NCI-H2029 treated with DMSO at 0.1 percent for 48 hours (cell line): ENCODE measurements around the gene NOTCH3.
A peak's percentile ranks its signal among the peaks of the same experiment; 100 is the strongest.

Experiments used
- DNase-seq: peaks from one replicate; lab custom pipeline; 2025; lab: John Stamatoyannopoulos, UW

Gene NOTCH3

GRCh38 chr19:15195371-15196334, 5.1 kb downstream of the NOTCH3 start:
- DNase-seq = peak; percentile 41

- DNase-seq = no peak
These were observed 5.9 kb downstream of the NOTCH3 start for GRCh38 chr19:15194938-15195337.

- no peak for DNase-seq
These were observed 8.8 kb downstream of the NOTCH3 start for GRCh38 chr19:15191982-15192381.

- DNase-seq = no peak
These were observed 9.3 kb downstream of the NOTCH3 start for GRCh38 chr19:15191514-15191913.

- DNase-seq = no peak
These were observed 11.9 kb downstream of the NOTCH3 start for GRCh38 chr19:15188851-15189250.

GRCh38 chr19:15187026-15188007, 13.5 kb downstream of the NOTCH3 start:
- no peak for DNase-seq

GRCh38 chr19:15185188-15185587, 15.6 kb downstream of the NOTCH3 start:
- DNase-seq = no peak

- no peak for DNase-seq
These were observed 16.0 kb downstream of the NOTCH3 start for GRCh38 chr19:15184776-15185175.

- DNase-seq = peak; percentile 66
These were observed 19.4 kb downstream of the NOTCH3 start for GRCh38 chr19:15181394-15181793.

GRCh38 chr19:15180451-15181390, 20.1 kb downstream of the NOTCH3 start:
- DNase-seq = peak; percentile 66

GRCh38 chr19:15178629-15179308, 22.0 kb downstream of the NOTCH3 start:
- no peak for DNase-seq

- peak; percentile 17 for DNase-seq
These were observed 23.3 kb downstream of the NOTCH3 start for GRCh38 chr19:15177269-15178116.

- no peak for DNase-seq
These were observed 25.2 kb downstream of the NOTCH3 start for GRCh38 chr19:15175609-15176008.

- DNase-seq = no peak
These were observed 26.9 kb downstream of the NOTCH3 start for GRCh38 chr19:15173746-15174404.

- no peak for DNase-seq
These were observed 30.4 kb downstream of the NOTCH3 start for GRCh38 chr19:15170345-15170744.

GRCh38 chr19:15169541-15170285, 31.1 kb downstream of the NOTCH3 start:
- DNase-seq = no peak

- DNase-seq = no peak
These were observed 34.1 kb downstream of the NOTCH3 start for GRCh38 chr19:15166700-15167099.
